ENCODE results near the gene TICRR.

- TF ChIP-seq, protein P1, sequence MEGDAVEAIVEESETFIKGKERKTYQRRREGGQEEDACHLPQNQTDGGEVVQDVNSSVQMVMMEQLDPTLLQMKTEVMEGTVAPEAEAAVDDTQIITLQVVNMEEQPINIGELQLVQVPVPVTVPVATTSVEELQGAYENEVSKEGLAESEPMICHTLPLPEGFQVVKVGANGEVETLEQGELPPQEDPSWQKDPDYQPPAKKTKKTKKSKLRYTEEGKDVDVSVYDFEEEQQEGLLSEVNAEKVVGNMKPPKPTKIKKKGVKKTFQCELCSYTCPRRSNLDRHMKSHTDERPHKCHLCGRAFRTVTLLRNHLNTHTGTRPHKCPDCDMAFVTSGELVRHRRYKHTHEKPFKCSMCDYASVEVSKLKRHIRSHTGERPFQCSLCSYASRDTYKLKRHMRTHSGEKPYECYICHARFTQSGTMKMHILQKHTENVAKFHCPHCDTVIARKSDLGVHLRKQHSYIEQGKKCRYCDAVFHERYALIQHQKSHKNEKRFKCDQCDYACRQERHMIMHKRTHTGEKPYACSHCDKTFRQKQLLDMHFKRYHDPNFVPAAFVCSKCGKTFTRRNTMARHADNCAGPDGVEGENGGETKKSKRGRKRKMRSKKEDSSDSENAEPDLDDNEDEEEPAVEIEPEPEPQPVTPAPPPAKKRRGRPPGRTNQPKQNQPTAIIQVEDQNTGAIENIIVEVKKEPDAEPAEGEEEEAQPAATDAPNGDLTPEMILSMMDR (IDR thresholded peaks at IDR 0.05): no peak
- no peak for TF ChIP-seq POLR2A (IDR thresholded peaks at IDR 0.05)
Measured at GRCh38 chr15:89553632-89554031, 21.6 kb upstream of the TICRR start.
